Stimulated activated CD8-positive, alpha-beta memory T cell treated with anti-CD3 and anti-CD28 coated beads, Interleukin-4, amount 100 ng/mL, for 48 hours (primary cell): ENCODE data around the gene TGFB1.
"Not testable (repeated sequence)": the region's sequence is repeated elsewhere in the genome, so short reads cannot be mapped to it uniquely, and the experiment has no call there.

Source experiments
- DNase-seq: peaks from one replicate; pipeline ENCODE4 v3.0.0-alpha.2; 2020

TGFB1 gene

GRCh38 chr19:41353466-41354342 lies at the start of gene TGFB1:
TGFB1 (minus strand) TSS chr19:41353922; CDS start chr19:41353044, 878 bp downstream.
- DNase-seq: peak; percentile 93

GRCh38 chr19:41402010-41402409 lies 48.3 kb upstream of the TGFB1 start:
- DNase-seq: no peak

GRCh38 chr19:41401483-41401882 lies 47.8 kb upstream of the TGFB1 start:
- no peak for DNase-seq

GRCh38 chr19:41399525-41399924 lies 45.8 kb upstream of the TGFB1 start:
- no peak for DNase-seq

GRCh38 chr19:41399091-41399490 lies 45.4 kb upstream of the TGFB1 start:
- DNase-seq: no peak

- no peak for DNase-seq
These were observed 44.9 kb upstream of the TGFB1 start for GRCh38 chr19:41398598-41398997.

GRCh38 chr19:41398050-41398418 lies 44.3 kb upstream of the TGFB1 start:
- DNase-seq: no peak

- peak; percentile 99 for DNase-seq
These were observed 43.6 kb upstream of the TGFB1 start, which contains the start of the genes BCKDHA and EXOSC5 for GRCh38 chr19:41397086-41398049. BCKDHA (plus strand) TSS chr19:41397818; CDS start chr19:41397828, 10 bp downstream. EXOSC5 (minus strand) TSS chr19:41397359; CDS start chr19:41397328, 31 bp downstream.

- no peak for DNase-seq
These were observed 41.6 kb upstream of the TGFB1 start for GRCh38 chr19:41395355-41395754.

DNA sequence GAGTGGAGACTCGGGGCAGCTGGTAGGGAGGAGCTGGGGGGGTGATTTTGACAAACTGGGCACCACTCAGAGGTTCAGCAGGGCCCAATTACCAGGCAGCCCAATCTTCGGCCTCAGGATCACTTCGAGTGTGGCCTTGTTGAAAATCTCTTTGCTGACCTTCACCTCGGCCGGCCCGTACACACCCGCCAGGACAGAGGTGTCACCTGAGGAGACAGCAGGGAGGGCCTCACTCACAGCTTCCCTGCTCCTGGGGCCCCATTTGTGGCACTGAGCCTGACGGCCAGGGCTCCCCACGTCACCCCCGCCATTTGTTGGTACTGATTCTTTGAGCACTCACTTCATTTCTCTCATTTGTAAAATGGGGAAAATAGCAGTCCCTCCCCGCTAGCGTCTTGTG lies 39.1 kb upstream of the TGFB1 start:
- DNase-seq: no peak

DNA sequence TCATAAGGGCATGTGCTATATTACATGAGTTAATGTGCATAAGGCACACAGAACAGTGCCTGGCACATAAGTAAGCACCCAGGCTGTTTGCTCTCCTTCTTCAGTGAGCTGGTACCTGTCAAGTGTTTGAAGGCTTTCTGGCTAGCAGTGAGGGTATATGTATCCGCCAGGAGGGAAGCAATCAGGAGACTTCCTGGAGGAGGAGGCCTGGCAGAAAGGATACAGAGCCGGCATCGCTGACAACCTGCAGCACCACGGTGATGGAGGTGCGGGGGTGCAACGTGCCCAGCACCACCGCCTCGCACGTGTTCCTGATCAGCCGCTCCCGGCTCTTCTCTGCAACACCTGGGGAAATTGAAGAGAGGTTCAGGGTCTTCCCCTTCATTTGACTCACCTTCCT lies 37.9 kb upstream of the TGFB1 start:
- DNase-seq: no peak

DNA sequence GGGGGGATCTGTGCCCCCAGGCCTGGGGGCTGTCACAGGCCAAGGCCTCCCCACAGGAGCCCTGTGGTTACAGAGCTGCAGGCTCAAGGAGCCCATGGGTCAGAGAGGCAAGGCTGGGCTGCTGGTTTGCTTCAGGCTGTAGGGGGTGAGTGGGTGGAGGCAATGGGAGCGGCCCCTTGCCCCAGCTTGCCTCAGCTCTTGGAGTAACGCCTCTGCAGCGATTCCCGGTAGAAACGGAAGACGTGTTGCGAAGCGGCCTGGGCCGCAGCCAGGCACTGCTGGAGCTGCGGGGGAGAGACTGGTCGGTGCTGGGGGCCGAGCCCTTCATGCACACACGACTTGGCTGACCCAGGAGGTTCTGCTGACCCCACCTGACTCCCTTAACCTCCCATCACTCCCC lies 32.7 kb upstream of the TGFB1 start:
- no peak for DNase-seq

- no peak for DNase-seq
These were observed 30.6 kb upstream of the TGFB1 start for GRCh38 chr19:41384351-41384750.

GRCh38 chr19:41381536-41381935 lies 27.8 kb upstream of the TGFB1 start:
- not testable (repeated sequence) for DNase-seq

GRCh38 chr19:41377977-41378709 lies 24.4 kb upstream of the TGFB1 start:
- no peak for DNase-seq

DNA sequence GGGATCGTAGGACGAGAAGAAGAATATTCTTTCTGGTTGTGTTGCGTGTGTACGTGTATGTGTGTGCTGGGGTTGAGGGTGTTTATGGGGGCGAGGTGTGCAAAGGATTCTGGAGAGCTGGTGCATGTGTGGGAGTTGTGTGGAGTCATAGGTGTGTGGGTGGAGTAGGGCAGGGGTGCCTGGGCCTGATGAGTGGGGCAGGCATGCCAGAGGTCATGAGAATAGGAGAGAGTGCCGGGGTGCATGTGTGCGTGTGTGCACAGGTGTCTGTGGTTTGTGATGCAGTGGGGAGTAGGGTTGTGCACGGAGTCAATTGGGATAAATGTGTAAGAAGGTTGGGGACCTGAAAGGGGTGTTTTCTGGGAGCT lies 23.3 kb upstream of the TGFB1 start:
- no peak for DNase-seq

DNA sequence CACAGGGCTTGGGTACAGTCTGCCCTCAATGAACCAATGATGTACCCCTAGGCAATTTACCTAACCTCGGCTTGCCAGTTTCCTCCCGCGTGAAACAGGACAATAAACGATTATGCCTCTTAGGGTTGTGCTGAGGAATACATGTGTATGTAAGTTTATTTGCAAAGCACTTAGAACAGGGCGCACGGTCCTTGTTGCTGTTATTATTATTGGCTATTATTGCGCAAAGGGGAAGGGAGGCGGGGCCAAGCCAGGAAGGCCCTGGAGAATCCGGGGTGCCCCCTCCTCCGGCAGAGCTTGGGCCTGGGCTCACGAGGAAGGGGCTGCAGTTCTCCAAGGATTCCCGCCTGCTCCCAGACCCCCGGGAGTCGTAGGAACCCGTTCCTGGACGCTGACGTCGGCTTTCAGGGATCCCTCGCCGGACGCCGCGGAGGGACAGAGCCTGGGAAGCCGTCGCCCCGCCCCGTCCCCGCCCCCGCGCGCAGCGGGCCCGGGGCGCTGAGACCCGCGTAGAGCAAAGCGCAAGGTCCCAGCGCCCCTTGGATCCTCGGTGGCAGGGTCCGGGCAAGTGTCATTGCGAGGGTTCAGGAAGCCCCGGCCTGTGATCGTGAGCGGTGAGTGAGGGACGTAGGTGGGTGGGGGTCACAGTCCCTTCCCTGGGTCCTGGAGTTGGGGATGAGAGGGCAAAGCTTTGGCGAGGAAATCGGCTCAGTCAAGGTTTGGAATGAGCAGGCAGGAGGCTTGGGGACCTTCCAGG lies 22.7 kb upstream of the TGFB1 start, which contains the start of gene TMEM91:
TSS of gene TMEM91 (plus strand) at position 293 of the 757 bp plus-strand sequence. CDS start 1,777 bp downstream, outside the sequence.
- DNase-seq: peak; percentile 43

- DNase-seq: no peak
These were observed 20.3 kb upstream of the TGFB1 start for GRCh38 chr19:41373993-41374392.

GRCh38 chr19:41372501-41372900 lies 18.8 kb upstream of the TGFB1 start:
- DNase-seq: no peak

GRCh38 chr19:41371541-41371940 lies 17.8 kb upstream of the TGFB1 start:
- DNase-seq: no peak

GRCh38 chr19:41371119-41371518 lies 17.4 kb upstream of the TGFB1 start:
- not testable (repeated sequence) for DNase-seq

GRCh38 chr19:41369769-41370168 lies 16.0 kb upstream of the TGFB1 start:
- DNase-seq: no peak
